SK-N-SH (cell line): ENCODE results near the gene PHACTR3. TPM values are rescaled to one million over a fixed set of nuclear protein-coding genes. Genes with fewer than 3 reads are reported as not detected.

Source experiments
- CTCF ChIA-PET: fragments of 300-600, 350-600 bp; formaldehyde crosslinking; extraction: SDS; loops from one replicate; lab custom pipeline; 2021; lab: Yijun Ruan, JAX
- POLR2A ChIA-PET: fragments of 350-600 bp; sonication (Branson Sonifier 250); formaldehyde crosslinking; extraction: SDS; loops from one replicate; lab custom pipeline; 2020; ENCODE audit warnings: antibody characterized with exemption, inconsistent platforms; lab: Yijun Ruan, JAX
- DNase-seq: peaks from one replicate; pipeline ENCODE4 v3.0.0; 2012
- H2AFZ ChIP-seq: fragments of 200-600 bp; sonication (generic); 2 replicates; pipeline ENCODE4 v1.8.1; 2016; ENCODE audit warnings: antibody characterized with exemption, mild to moderate bottlenecking, low read depth
- H3F3A ChIP-seq: fragments of 200-600 bp; sonication (generic); replicated peaks from 2 replicates; pipeline ENCODE3; 2016; ENCODE audit warnings: antibody characterized with exemption, mild to moderate bottlenecking; ENCODE audit not compliant: insufficient read depth
- H3K27ac ChIP-seq, 2 experiments: fragments of 200-500 bp in 1 of 2; fragments of 200-600 bp in 1 of 2; sonication (Bioruptor generic) in 1 of 2; sonication (generic), shearing (Covaris generic) in 1 of 2; 2 replicates each; pipeline versions ENCODE4 v1.5.1 to v1.6.1; 2014 to 2016; ENCODE audit warnings: low read depth in 2 of 2, inconsistent platforms in 1 of 2, low read length in 1 of 2, mild to moderate bottlenecking in 1 of 2, mixed read lengths in 1 of 2
- H3K27me3 ChIP-seq: fragments of 200-600 bp; sonication (generic), shearing (Covaris generic); 2 replicates; pipeline ENCODE4 v1.6.1; 2016; ENCODE audit warnings: mixed run types; ENCODE audit not compliant: insufficient read depth
- H3K36me3 ChIP-seq, 2 experiments: fragments of 200-500 bp in 1 of 2; fragments of 200-600 bp in 1 of 2; sonication (Bioruptor generic) in 1 of 2; sonication (generic) in 1 of 2; replicated peaks in 1 of 2; 2 replicates each; pipeline versions ENCODE3 to v1.5.1; 2014 to 2016; ENCODE audit warnings: low read length in 1 of 2, mild to moderate bottlenecking in 1 of 2; ENCODE audit not compliant: insufficient read depth in 2 of 2, control insufficient read depth in 1 of 2
- H3K4me1 ChIP-seq, 2 experiments: fragments of 200-500 bp in 1 of 2; fragments of 200-600 bp in 1 of 2; sonication (Bioruptor generic) in 1 of 2; sonication (generic), shearing (Covaris generic) in 1 of 2; 2 replicates each; pipeline versions ENCODE4 v1.5.1 to v1.6.1; 2014 to 2016; ENCODE audit warnings: low read depth in 1 of 2, low read length in 1 of 2, mixed run types in 1 of 2; ENCODE audit not compliant: insufficient read depth in 2 of 2, control insufficient read depth in 1 of 2
- H3K4me2 ChIP-seq: fragments of 200-600 bp; sonication (generic), shearing (Covaris generic); 2 replicates; pipeline ENCODE4 v1.6.1; 2017; ENCODE audit warnings: mixed run types
- H3K4me3 ChIP-seq, 2 experiments: fragments of 200-500 bp in 1 of 2; fragments of 200-600 bp in 1 of 2; sonication (Bioruptor generic) in 1 of 2; sonication (generic), shearing (Covaris generic) in 1 of 2; 2 replicates each; pipeline versions ENCODE4 v1.5.1 to v1.8.1; 2014 to 2016; ENCODE audit warnings: low read depth in 2 of 2, inconsistent platforms in 1 of 2, low read length in 1 of 2, mild to moderate bottlenecking in 1 of 2, mixed read lengths in 1 of 2, moderate library complexity in 1 of 2
- H3K79me2 ChIP-seq: fragments of 200-600 bp; sonication (generic); 2 replicates; pipeline ENCODE4 v1.8.1; 2017; ENCODE audit warnings: mild to moderate bottlenecking; ENCODE audit not compliant: insufficient read depth
- H3K9ac ChIP-seq: fragments of 200-600 bp; sonication (generic); 2 replicates; pipeline ENCODE4 v1.6.1; 2017; ENCODE audit warnings: mixed run types
- H3K9me2 ChIP-seq: fragments of 200-600 bp; sonication (generic); 2 replicates; pipeline ENCODE4 v1.6.1; 2017; ENCODE audit warnings: mixed run types
- H3K9me3 ChIP-seq: fragments of 200-600 bp; sonication (generic); 2 replicates; pipeline ENCODE4 v1.6.1; 2017; ENCODE audit warnings: mixed run types, mild to moderate bottlenecking, moderate library complexity
- H4K20me1 ChIP-seq: fragments of 200-600 bp; sonication (generic); 2 replicates; pipeline ENCODE4 v1.6.1; 2017; ENCODE audit warnings: mild to moderate bottlenecking, mixed run types; ENCODE audit not compliant: insufficient read depth
- CHD2 ChIP-seq: fragments of 150-350 bp; IDR thresholded peaks from 2 replicates; pipeline ENCODE4 v1.6.1; 2018; ENCODE audit warnings: low read length; ENCODE audit not compliant: partially characterized antibody
- ELF1 ChIP-seq: IDR thresholded peaks from 2 replicates; pipeline ENCODE4 v1.4.0; 2012
- FOXJ3 ChIP-seq: sonication (generic); formaldehyde crosslinking; IDR thresholded peaks from 2 replicates; pipeline ENCODE4 v1.5.1; 2020; ENCODE audit warnings: mild to moderate bottlenecking, missing genetic modification reagents
- GABPA ChIP-seq: IDR thresholded peaks from 2 replicates; pipeline ENCODE4 v1.4.0; 2012; ENCODE audit warnings: low read depth, mild to moderate bottlenecking
- MEF2A ChIP-seq: IDR thresholded peaks from 2 replicates; pipeline ENCODE4 v1.4.0; 2012; ENCODE audit warnings: low read depth, borderline replicate concordance
- MXI1 ChIP-seq: IDR thresholded peaks from 2 replicates; pipeline ENCODE4 v1.6.1; 2012; ENCODE audit warnings: mild to moderate bottlenecking, low read depth, low read length, improper control_type of control experiment
- NFIC ChIP-seq: IDR thresholded peaks from 2 replicates; pipeline ENCODE4 v1.4.0; 2012; ENCODE audit warnings: borderline replicate concordance
- POLR2AphosphoS5 ChIP-seq: IDR thresholded peaks from 2 replicates; pipeline ENCODE4 v1.6.1; 2012; ENCODE audit warnings: low read depth, low read length
- RAD21 ChIP-seq: IDR thresholded peaks from 2 replicates; pipeline ENCODE4 v1.6.1; 2012; ENCODE audit warnings: mild to moderate bottlenecking, low read length
- RCOR1 ChIP-seq: fragments of 150-350 bp; IDR thresholded peaks from 2 replicates; pipeline ENCODE4 v1.6.1; 2017; ENCODE audit warnings: antibody characterized with exemption, low read length
- RFX5 ChIP-seq: IDR thresholded peaks from 2 replicates; pipeline ENCODE4 v1.6.1; 2012; ENCODE audit warnings: mild to moderate bottlenecking, improper control_type of control experiment, low read length
- RXRA ChIP-seq: IDR thresholded peaks from 2 replicates; pipeline ENCODE4 v1.4.0; 2012; ENCODE audit warnings: low read depth, mild to moderate bottlenecking, borderline replicate concordance
- SIN3A ChIP-seq: IDR thresholded peaks from 2 replicates; pipeline ENCODE4 v1.6.1; 2012; ENCODE audit warnings: low read depth, mild to moderate bottlenecking, low read length, moderate library complexity, borderline replicate concordance
- SMC3 ChIP-seq: IDR thresholded peaks from 2 replicates; pipeline ENCODE4 v1.6.1; 2012; ENCODE audit warnings: low read depth, low read length, improper control_type of control experiment
- WGBS: methylation state at CpG from one replicate; pipeline ENCODE4 v1.1.6; 2017; ENCODE audit warnings: low lambda C conversion rate; 5-methylcytosine and 5-hydroxymethylcytosine counted together
- polyA plus RNA-seq, 3 experiments: library from polyadenylated mRNA; depleted of rRNA; stranded (reverse); fragments of >200 nt; gene quantifications; 2 replicates each; pipeline ENCODE4 v1.2.3, GENCODE V29; 2012
- TF ChIP-seq, protein P1 (sequence below): fragments of 200-600 bp; sonication (generic); IDR thresholded peaks from 2 replicates; pipeline ENCODE4 v1.6.1; 2017; ENCODE audit warnings: antibody characterized with exemption, mild to moderate bottlenecking, moderate library complexity
- TF ChIP-seq, protein P2 (sequence below): fragments of 150-350 bp; IDR thresholded peaks from 2 replicates; pipeline ENCODE4 v1.6.1; 2016; ENCODE audit warnings: mild to moderate bottlenecking, low read depth, low read length
- TF ChIP-seq, protein P3 (sequence below): IDR thresholded peaks from 2 replicates; pipeline ENCODE4 v1.4.0; 2012; ENCODE audit warnings: low read depth, borderline replicate concordance
- TF ChIP-seq, protein P4 (sequence below): IDR thresholded peaks from 2 replicates; pipeline ENCODE4 v1.4.0; 2012; ENCODE audit warnings: low read depth, borderline replicate concordance

Gene PHACTR3
- polyA plus RNA-seq, 1 of the 3 experiments (the other 2 are of a cell fraction) = 0.10 TPM

DNA sequence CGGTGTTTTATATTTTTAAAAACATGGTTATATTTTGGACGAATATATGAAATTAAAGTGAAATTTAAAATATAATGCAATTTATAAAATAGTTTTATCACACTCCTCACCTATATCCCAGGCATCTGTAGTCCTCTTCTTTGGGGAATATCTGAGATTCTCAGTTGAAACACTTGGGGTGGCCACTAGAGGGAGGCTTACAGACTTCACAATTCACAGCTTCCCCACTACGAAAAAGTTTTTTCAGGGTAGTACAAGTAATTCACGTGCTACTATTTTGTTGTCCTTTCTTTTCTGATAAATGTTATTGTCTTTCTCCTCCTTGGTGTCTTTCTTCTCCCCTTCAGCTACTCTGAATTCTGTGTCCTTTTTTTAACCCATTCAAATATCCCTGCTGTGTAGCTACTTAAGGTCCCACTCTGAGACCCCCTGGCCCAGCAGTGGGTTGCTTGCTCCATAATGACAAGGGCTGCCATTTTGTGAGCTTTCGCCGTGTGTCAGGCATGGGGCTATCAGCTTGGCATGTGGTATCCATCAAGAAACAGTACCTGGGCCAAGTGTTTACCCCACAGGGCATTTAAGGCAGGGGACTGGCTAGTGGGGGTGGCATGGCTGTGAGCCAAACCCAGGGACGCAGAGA is 43.6 kb upstream of the PHACTR3 start:
- H2AFZ ChIP-seq = no peak overlapping the region
- no peaks in the 10 kb centered on the region for H4K20me1 ChIP-seq
- H3K9me2 ChIP-seq = no peaks in the 10 kb centered on the region
- TF ChIP-seq, protein P1, sequence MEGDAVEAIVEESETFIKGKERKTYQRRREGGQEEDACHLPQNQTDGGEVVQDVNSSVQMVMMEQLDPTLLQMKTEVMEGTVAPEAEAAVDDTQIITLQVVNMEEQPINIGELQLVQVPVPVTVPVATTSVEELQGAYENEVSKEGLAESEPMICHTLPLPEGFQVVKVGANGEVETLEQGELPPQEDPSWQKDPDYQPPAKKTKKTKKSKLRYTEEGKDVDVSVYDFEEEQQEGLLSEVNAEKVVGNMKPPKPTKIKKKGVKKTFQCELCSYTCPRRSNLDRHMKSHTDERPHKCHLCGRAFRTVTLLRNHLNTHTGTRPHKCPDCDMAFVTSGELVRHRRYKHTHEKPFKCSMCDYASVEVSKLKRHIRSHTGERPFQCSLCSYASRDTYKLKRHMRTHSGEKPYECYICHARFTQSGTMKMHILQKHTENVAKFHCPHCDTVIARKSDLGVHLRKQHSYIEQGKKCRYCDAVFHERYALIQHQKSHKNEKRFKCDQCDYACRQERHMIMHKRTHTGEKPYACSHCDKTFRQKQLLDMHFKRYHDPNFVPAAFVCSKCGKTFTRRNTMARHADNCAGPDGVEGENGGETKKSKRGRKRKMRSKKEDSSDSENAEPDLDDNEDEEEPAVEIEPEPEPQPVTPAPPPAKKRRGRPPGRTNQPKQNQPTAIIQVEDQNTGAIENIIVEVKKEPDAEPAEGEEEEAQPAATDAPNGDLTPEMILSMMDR = peak; percentile 64
- no peak for TF ChIP-seq GABPA
- peak; percentile 20; the same call in 1 of the 2 replicates for TF ChIP-seq RAD21
- TF ChIP-seq, protein P2, sequence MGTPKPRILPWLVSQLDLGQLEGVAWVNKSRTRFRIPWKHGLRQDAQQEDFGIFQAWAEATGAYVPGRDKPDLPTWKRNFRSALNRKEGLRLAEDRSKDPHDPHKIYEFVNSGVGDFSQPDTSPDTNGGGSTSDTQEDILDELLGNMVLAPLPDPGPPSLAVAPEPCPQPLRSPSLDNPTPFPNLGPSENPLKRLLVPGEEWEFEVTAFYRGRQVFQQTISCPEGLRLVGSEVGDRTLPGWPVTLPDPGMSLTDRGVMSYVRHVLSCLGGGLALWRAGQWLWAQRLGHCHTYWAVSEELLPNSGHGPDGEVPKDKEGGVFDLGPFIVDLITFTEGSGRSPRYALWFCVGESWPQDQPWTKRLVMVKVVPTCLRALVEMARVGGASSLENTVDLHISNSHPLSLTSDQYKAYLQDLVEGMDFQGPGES = no peak
- TF ChIP-seq, all 33 proteins: peak for 2
- Histone ChIP-seq H3K27me3 (no peaks in the 10 kb centered on the region), H3K79me2 (no peaks in the 10 kb centered on the region), H3K9ac (no peak overlapping the region), H3K9me3 (no peaks in the 10 kb centered on the region; the same call in 1 of the 2 replicates), H3K27ac (no peak overlapping the region), H3K36me3 (no peaks in the 10 kb centered on the region), H3K4me2 (no peak overlapping the region), H3F3A (no peaks in the 10 kb centered on the region), H3K4me1 (peaks cover 0 to 7% of the 10 kb centered on the region in 2 experiments; a peak in 1 of 4 replicates), H3K4me3 (no peak overlapping the region)
- peak; percentile 76 for DNase-seq
- CTCF ChIA-PET = interaction anchor here (0.6 to 6.5 kb wide), 34 partner anchors 9 to 935 kb away, joined by 3 to 107 read pairs (median 4); no protein-coding TSS in a partner anchor
- WGBS = 5% methylated on average over 7 of the region's 7 CpGs
- POLR2A ChIA-PET = no interaction called here

DNA sequence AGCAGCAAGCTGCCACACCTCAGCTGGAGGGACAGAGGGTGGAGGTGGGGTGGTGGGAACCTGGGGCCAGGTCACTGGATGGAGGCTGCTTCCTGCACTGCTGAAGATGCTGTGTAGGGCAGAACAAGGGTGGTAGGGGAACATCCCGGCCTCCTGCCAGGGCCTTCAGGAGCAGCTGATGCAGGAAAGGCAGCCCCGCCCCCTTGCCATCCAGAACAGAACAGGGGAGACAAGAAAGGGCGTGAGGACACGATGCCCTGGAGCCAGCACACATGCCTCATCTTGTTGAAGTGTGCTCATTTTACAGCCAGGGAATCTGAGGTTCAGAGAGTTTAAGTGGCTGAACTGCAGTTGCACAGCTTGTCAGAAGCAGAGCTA is 43.1 kb upstream of the PHACTR3 start:
- WGBS = 26% methylated on average over 4 of the region's 4 CpGs
- Histone ChIP-seq H3F3A (no peaks in the 10 kb centered on the region), H3K27ac (no peak overlapping the region), H3K4me2 (no peak overlapping the region), H3K9me3 (no peaks in the 10 kb centered on the region; the same call in 1 of the 2 replicates), H3K79me2 (no peaks in the 10 kb centered on the region), H3K27me3 (no peaks in the 10 kb centered on the region), H3K36me3 (no peaks in the 10 kb centered on the region), H2AFZ (no peak overlapping the region), H3K4me3 (no peak overlapping the region), H3K4me1 (peaks cover 0 to 7% of the 10 kb centered on the region in 2 experiments; a peak in 1 of 4 replicates), H3K9me2 (no peaks in the 10 kb centered on the region), H3K9ac (no peak overlapping the region), H4K20me1 (no peaks in the 10 kb centered on the region)
- POLR2A ChIA-PET = no interaction called here
- CTCF ChIA-PET = interaction anchor here (0.6 to 6.5 kb wide), 30 partner anchors 9 to 373 kb away, joined by 3 to 107 read pairs (median 4); no protein-coding TSS in a partner anchor
- DNase-seq = no peak
- TF ChIP-seq FOXJ3 (CRISPR knock-in tag) = no peak
- no peak for TF ChIP-seq CHD2
- TF ChIP-seq, protein P3, sequence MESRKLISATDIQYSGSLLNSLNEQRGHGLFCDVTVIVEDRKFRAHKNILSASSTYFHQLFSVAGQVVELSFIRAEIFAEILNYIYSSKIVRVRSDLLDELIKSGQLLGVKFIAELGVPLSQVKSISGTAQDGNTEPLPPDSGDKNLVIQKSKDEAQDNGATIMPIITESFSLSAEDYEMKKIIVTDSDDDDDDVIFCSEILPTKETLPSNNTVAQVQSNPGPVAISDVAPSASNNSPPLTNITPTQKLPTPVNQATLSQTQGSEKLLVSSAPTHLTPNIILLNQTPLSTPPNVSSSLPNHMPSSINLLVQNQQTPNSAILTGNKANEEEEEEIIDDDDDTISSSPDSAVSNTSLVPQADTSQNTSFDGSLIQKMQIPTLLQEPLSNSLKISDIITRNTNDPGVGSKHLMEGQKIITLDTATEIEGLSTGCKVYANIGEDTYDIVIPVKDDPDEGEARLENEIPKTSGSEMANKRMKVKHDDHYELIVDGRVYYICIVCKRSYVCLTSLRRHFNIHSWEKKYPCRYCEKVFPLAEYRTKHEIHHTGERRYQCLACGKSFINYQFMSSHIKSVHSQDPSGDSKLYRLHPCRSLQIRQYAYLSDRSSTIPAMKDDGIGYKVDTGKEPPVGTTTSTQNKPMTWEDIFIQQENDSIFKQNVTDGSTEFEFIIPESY = no peak
- no peak for TF ChIP-seq POLR2AphosphoS5
- no peak for TF ChIP-seq MEF2A
- TF ChIP-seq GABPA = no peak
- TF ChIP-seq, protein P4, sequence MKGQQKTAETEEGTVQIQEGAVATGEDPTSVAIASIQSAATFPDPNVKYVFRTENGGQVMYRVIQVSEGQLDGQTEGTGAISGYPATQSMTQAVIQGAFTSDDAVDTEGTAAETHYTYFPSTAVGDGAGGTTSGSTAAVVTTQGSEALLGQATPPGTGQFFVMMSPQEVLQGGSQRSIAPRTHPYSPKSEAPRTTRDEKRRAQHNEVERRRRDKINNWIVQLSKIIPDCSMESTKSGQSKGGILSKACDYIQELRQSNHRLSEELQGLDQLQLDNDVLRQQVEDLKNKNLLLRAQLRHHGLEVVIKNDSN = no peak
- TF ChIP-seq SMC3 = no peak
- no peak for TF ChIP-seq SIN3A
- no peak for TF ChIP-seq RCOR1
- TF ChIP-seq RXRA = no peak
- no peak for TF ChIP-seq ELF1
- TF ChIP-seq, protein P1 = no peak
- no peak for TF ChIP-seq MXI1
- no peak for TF ChIP-seq RFX5
- TF ChIP-seq NFIC = no peak
